NCI-H1436 (cell line): ENCODE measurements around the gene FKBP5.

ENCODE experiments used
- DNase-seq: peaks from one replicate; lab custom pipeline; 2025; lab: John Stamatoyannopoulos, UW

FKBP5 gene

GRCh38 chr6:35663447-35664235 is 25.1 kb downstream of the FKBP5 start:
- DNase-seq = no peak

DNA sequence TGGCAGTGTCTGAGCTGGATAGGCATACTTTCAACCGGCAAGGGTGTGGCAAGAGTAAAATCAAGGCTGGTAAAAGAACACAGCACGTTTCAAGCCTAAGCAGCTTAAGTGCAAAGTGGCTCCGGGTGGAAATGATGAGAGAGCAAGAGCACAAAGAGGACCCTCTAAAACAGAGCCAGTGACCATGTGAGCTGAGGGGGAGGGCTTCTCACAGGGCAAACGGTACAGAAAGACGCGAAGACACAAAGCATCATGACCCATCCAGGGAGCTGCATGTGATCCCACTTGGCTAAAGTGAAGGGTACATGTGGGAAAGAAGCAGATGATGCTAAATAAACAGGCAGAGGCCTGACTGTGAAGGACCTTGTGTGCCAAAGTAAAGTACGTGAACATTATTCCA is 25.7 kb downstream of the FKBP5 start:
- no peak for DNase-seq

DNA sequence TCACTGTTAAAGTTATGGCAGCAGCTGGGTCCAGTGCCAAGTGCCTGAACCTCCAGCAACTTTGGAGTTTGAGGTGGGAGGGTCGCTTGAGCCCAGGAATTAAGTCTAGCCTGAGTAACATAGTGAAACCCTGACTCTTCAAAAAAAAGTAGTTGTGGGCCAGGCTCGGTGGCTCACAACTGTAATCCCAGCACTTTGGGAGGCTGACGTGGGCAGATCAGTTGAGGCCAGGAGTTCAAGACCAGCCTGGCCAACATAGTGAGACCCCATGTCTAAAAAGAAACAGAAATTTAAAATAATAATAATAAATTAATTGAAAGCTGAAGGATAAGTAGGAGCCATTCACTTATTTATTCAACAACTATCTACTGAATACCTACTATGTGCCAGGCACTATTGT is 33.8 kb downstream of the FKBP5 start:
- DNase-seq = no peak

DNA sequence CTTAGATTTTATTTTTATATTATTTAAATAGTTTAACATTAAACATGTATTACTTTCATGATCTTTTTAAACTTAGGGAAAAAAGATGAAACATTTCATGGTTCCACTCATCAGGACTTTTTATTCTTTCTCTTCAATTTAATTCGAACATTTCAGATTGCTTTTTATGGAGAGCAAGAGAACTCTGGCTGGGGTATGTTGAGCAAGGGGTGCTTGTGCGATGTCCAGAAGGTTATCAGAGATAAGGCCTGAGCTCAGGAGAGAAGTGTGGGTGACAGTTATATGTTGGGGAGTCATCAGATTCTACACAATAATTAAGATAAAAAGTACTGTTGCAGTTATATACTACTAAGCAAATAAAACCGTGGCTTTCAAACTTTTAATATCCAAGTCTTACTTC is 37.5 kb downstream of the FKBP5 start:
- no peak for DNase-seq

DNA sequence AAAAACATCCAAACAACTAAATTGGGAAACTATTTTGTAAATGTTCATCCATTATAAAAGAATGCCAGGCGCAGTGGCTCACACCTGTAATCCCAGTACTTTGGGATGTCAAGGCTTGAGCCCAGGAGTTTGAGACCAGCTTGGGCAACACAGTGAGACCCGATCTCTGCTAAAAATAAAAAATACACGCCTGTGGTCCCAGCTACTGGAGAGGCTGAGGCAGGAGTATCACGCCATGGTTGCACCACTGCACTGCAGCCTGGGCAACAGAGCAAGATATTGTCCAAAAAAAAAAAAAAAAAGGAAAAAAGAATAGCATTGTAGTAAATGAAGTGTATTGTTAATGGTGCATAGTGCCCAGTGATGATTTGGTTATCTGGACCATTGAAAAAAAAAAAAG is 38.7 kb downstream of the FKBP5 start:
- no peak for DNase-seq

DNA sequence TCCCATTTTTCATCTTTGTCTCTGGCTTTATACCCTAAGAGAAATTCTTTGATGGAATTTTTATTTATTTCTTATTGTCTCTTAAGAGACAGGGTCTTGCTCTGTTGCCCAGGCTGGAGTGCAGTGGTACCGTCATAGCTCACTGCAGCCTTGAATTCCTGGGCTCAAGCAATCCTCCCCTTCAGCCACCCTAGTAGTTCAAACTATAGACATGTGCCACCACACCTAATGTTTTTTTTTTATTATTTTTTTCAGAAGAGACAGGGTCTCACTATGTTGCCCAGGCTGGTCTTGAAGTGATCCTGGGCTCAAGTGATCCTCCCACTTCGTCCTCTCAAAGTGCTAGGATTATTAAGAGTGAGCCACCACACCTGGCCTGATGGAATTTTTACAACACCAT is 40.5 kb downstream of the FKBP5 start:
- no peak for DNase-seq

DNA sequence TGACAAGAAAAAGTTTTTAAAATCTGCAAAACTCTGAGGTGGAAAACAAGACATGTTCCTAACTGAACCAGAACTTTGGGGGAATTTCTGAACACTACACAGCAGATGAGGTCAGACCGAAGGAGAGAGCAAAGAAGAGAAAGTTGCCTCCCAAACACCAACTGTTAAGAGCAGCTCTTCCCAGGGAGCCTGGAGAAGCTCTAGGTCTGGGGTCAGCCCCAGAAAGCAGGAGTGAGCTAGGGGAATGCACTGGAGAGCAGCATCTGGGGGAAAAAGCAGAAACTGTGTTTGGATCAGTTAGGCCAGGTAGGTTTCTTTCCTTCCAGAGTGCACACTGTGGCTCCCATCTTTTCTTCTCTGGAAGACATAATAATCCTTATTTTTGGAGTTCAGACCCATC is 41.3 kb downstream of the FKBP5 start:
- no peak for DNase-seq

- no peak for DNase-seq
Measured at GRCh38 chr6:35643162-35643535, 45.6 kb downstream of the FKBP5 start.

DNA sequence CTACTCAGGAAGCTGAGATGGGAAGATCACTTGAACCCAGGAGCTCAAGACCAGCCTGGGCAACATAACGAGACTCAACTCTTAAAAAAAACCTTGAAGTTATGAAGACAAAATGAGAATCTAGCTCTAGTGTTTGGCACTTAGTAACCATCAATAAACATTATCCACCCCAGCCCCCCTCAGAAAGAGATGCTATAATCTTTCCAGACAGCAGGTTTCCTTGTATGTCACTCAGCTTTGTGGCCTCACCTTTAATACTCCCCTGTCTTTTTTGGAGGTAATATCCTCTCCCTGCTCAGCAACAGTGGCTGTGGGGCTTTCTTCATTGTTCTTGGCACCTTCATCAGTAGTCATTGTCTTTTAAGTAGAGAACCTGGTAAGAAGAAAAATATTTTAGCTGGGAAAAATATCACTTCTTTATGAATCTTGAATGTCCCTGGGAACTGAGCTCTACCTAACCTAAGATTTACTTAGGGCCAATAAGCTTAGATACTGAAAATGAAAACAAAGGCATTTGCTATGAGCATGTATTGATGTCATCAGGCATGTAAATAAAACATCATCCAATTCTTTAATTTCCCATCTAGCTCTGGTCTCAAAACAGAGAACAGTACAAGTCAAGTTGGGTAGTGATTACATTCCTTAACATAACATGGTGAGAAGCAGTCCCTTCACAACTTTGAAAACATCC is 46.1 kb downstream of the FKBP5 start:
- DNase-seq = no peak

DNA sequence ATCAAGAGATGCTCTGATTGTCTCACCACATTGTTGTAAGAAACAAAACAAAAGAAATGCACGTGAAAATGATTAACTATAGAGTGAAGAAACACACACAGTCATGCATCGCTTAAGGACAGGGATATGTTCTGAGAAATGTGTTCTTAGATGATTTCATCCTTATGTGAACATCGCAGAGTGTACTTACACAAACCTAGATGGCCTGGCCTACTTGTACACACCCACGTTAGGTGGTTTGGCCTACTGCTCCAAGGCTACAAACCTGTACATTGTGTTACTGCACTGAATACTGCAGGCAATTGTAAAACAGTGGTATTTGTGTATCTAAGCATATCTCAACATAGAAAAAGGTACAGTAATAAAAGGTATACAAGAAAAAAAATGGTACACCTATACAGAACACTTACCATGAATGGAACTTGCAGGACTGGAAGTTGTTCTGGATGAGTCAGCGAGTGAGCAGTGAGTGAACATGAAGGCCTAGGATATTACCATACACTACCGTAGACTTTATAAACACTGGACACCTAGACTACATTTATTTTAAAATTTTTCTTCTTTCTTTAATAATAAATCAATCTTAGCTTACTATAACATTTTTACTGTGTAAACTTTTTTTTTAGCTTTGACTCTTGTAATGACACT is 48.6 kb downstream of the FKBP5 start:
- DNase-seq = no peak

DNA sequence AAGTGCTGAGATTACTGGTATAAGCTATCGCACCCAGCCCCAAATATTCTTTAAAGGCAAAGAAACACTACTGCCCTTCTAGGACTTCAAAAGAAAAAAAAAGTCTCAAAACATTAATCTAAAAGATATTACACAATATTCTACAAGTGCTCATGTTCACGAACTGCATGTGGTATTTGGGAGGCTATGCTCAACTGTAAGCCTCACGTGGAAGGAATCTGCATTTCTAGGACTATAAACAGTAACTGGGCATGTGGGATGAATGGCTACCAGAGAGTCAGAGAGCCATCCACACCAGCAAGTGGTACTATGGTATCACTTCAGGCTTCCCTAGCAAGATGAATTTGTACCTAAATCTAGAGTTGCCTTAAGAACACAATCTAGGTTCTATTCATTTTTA is 50.0 kb downstream of the FKBP5 start:
- DNase-seq = no peak

DNA sequence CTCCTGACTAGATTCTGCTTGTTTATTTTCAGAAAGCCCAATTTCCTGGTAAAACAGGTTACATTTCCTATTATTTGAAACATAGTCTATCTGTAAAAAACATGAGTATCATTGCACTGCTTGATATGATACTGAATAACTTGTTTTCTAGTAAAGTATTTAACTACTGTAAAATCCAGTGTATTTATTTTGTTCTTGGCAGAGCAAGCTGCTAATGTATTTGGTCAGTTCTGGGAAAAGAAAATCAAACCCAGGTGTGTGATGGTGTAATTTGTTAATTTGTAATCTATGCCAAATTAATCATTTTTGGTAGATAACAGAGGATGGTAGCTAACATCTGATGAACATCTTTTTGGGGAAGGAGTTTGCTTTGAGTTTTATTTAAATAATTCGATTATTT is 50.8 kb downstream of the FKBP5 start:
- DNase-seq = no peak

DNA sequence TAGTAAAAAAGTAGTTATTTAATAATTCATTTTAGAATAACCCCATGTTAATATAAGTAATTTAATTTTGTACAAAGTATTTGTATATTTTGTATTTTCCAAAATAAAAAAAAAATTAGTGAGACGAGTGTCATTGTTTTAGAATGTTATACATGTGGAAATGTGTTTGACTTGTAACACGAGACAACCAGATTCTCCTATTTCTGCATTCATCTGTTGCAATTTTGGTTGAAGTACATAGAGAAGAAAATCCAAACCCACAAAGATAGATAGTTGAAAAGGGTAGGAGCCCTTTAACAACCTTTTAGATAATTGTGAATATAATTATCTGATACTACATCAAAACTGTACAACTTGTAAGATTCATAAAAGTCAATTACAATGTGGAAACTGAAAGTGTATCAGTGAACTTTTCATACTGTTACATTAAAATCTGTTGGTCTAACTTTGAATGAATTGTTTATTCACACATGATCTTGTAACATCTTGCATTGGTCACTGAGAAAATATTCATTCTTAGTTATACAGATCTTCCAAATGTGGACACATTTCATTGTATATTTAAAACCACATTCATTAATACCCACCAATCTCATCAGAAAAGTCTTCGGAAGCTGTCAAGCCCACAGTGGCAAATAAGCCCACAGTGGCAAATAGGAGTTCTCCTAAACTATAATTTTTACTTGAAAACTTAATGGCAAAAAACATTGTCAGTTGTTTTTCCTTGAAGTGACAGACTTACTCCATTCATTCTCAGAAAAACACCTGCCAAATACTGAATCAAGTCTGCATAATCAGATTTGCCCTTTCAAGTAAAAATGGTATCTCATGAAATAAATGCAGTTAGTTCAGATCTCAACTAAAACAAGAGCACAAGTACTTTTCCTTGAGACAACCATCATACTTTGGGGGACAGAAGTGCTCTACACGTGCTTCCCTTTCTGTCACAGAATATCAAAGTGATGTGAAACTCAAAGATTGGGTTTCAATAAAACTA is 52.8 kb downstream of the FKBP5 start:
- DNase-seq = no peak

DNA sequence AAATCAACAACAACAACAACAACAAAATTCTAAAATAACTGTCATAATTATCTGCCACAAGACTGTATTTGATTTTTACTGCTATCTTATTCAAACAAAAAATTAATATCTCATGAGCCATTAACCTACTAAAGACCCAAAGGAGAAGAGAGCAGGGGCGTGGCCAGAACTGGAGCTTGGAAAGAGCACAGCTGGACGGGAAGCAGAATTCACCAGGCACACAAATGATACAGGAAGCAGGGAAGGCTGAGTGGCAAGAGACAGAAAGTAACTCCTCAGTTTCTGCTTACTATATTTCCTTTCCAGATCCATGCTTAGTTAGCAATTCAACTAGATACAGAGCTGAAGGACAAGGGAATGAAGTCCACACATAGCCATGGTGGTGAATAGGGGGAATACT is 54.4 kb downstream of the FKBP5 start:
- no peak for DNase-seq

DNA sequence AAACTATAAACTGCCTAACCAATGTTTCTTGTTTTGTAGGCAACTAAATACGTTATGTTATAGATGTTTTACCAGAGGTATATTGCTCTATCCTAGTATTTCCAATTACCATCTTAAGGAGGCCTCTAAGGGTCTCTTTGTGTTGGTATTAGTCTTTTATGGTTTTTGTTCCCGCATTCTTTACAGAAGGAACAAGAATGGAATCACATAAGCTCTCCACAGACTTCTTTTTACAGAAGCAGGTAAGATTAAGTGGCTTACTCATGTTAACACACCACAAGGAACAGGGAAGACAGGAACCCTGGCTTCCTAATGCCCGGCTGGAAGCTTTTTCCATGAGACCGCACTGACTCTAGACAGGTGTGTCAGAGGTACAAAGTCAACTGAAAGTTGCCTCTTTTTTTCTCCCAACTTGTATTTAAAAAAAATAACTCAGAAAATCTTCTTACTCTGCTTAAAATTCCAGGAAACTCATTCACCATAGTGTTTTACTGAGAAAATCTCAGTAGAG is 55.1 kb downstream of the FKBP5 start:
- no peak for DNase-seq

- no peak for DNase-seq
Measured at GRCh38 chr6:35629876-35630378, 58.8 kb downstream of the FKBP5 start.

DNA sequence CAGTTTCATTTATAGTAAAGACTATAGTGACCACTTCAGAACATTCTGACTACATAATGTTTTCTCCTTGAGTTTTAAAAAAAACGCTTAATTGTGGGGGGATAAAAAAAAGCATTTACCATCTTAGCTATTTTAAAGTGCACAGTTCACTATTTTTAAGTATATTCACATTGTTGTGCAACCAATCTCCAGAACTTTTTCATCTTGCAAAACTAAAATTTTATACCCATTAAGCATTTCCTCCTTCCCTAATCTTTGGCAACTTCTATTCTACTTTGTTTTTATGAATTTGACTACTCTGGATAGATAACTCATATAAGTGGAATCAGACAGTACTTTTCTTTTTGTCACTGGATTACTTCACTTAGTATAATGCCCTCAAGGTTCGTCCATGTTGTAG is 62.3 kb downstream of the FKBP5 start:
- no peak for DNase-seq

DNA sequence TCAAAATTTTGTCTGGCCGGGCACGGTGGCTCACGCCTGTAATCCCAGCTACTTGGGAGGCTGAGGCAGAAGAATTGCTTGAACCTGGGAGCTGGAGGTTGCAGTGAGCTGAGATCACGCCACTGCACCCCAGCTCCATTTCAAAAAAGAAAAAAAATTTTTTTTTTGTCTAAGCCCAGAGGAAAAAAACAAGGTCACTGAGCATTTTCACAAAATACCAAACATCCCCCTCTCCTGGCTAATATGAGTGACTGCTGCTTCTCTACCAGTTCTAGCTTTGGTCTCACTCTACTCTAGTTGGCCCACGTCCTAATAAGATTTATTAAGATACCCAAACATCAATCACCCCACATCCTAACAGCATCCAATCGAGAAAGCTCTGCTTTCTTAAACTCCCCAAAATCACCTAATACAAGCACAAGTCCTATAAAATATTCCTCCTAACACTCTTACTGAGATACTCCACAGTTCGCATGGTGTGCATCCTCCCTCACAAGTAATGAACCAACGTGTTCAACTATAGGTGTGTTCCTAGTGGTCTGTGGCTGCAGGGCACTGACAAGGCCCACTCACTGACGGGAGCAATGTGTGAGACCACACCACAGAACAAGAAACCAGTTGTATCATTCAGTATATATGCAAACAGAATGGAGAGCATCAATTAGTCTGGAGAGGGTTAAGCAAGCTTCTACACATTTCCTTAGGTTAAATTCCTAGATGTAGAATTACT is 64.2 kb downstream of the FKBP5 start:
- DNase-seq = no peak

DNA sequence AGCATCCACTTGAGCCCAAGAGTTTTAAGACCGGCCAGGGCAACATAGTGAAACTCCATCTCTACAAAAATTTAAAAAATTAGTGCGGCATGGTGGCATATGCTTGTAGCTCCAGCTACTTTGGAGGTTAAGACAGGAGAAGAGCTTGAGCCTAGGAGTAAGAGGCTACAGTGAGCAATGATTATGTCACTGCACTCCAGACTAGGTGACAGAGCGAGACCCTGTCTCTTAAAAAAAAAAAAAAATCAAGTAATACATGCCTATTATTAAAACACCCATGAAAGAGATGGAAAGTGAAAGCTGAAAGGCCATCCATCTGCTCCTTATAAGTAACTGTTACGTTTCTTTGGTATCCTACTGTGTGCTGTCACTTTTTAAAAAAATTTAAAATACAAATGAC is 66.4 kb downstream of the FKBP5 start:
- no peak for DNase-seq

DNA sequence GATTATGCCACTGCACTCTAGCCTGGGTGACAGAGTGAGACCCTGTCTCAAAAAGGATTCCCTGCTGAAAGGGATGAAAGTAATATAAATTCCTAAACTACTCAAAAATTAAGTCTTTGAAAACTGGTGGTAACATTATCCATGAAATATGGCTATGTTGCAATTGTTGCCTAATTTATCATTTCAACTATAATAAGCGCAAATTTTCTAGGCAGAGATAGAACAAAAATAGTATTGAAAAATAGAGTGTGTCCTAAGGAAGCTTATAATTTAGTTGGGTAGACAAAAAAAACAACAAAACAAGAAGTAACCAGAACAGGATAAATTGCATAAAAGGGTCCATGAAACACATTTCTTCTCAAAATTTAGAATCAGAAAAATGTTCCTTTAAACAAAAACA is 68.0 kb downstream of the FKBP5 start:
- no peak for DNase-seq

- no peak for DNase-seq
Measured at GRCh38 chr6:35613762-35614161, 75.0 kb downstream of the FKBP5 start.
